ENCODE measurements around the gene BMPR2. TPM values are rescaled to one million over a fixed set of nuclear protein-coding genes. Genes with fewer than 3 reads are reported as not detected.

Gene BMPR2
- total RNA-seq, 4 donors from 2014 or later, result 54.8 to 76.7 (median 67.7) TPM

DNA sequence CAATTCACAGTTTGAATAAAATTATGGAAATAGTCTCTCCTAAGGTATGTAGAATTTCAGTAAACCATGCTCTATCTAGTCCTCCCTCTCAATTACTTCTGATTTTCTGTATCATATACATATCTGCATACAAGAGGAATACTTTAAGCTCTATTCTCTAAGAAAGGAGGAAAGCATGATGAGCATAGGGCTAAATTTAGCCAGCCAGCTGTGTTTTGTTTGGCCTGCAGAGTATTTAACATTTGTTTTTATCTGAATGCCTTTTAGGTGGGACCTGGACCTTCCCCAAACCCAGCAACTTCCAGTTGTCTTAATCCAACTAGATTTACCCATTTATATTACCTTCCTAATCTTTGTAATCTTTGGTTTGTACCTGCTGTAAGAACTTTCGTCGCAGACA lies 216.4 kb downstream of the BMPR2 start:
- Histone ChIP-seq H3K27me3 (no peaks in the 10 kb centered on the region), H3K27ac (replicated peaks in 1 of 4) (no peak overlapping the region), H3K36me3 (no peaks in the 10 kb centered on the region), H3K4me3 (no peak overlapping the region), H3K4me1 (peaks cover 8 to 10% (median 10%) of the 10 kb centered on the region in 4 donors), H3K9me3 (no peaks in the 10 kb centered on the region)
- DNase-seq (ENCODE audit: extremely low spot score), result no peak
- TF ChIP-seq POLR2A (IDR thresholded peaks at IDR 0.05; ENCODE audit: low read depth) (no peak), EP300 (IDR thresholded peaks at IDR 0.05) (no peak), POLR2AphosphoS5 (IDR thresholded peaks at IDR 0.05) (no peak)
- TF ChIP-seq, protein P1, sequence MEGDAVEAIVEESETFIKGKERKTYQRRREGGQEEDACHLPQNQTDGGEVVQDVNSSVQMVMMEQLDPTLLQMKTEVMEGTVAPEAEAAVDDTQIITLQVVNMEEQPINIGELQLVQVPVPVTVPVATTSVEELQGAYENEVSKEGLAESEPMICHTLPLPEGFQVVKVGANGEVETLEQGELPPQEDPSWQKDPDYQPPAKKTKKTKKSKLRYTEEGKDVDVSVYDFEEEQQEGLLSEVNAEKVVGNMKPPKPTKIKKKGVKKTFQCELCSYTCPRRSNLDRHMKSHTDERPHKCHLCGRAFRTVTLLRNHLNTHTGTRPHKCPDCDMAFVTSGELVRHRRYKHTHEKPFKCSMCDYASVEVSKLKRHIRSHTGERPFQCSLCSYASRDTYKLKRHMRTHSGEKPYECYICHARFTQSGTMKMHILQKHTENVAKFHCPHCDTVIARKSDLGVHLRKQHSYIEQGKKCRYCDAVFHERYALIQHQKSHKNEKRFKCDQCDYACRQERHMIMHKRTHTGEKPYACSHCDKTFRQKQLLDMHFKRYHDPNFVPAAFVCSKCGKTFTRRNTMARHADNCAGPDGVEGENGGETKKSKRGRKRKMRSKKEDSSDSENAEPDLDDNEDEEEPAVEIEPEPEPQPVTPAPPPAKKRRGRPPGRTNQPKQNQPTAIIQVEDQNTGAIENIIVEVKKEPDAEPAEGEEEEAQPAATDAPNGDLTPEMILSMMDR (IDR thresholded peaks at IDR 0.05), result no peak
- intact Hi-C loops (cut with DNase I), result no loop called here
- WGBS, result 76% methylated on average over 2 of the region's 2 CpGs

GRCh38 chr2:202599105-202599504 lies 223.0 kb downstream of the BMPR2 start:
- no peak for TF ChIP-seq POLR2AphosphoS5 (IDR thresholded peaks at IDR 0.05)
- TF ChIP-seq EP300 (IDR thresholded peaks at IDR 0.05), result no peak
- no peak for TF ChIP-seq POLR2A (IDR thresholded peaks at IDR 0.05; ENCODE audit: low read depth)
- TF ChIP-seq, protein P1 (IDR thresholded peaks at IDR 0.05), result no peak
- Histone ChIP-seq H3K36me3 (no peaks in the 10 kb centered on the region), H3K4me3 (no peak overlapping the region), H3K9me3 (no peaks in the 10 kb centered on the region), H3K27me3 (no peaks in the 10 kb centered on the region), H3K27ac (replicated peaks in 1 of 4) (no peak overlapping the region), H3K4me1 (no peaks in the 10 kb centered on the region)
- 97% methylated on average over 2 of the region's 2 CpGs for WGBS
- DNase-seq (ENCODE audit: extremely low spot score), result no peak
- intact Hi-C loops (cut with DNase I), result no loop called here

DNA sequence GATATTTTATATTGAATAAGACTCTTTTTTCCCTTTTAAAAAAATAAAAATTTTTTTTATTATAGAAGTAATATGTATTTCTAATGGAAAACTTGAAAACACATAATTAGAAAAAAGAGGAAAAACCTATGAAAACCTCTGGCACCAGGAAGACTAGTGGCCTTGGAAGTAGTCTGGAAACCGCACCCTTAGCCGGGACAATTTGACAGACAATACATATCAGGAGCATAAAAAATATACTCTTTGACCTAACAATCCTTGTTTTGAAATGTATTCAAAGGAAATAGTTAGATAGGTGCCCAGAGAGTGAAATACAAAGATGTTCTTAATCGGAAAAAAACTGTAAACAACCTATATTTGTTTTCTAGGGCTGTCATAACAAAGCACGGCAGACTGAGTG lies 223.8 kb downstream of the BMPR2 start:
- 69% methylated on average over 4 of the region's 4 CpGs for WGBS
- Histone ChIP-seq H3K27me3 (no peaks in the 10 kb centered on the region), H3K36me3 (no peaks in the 10 kb centered on the region), H3K4me1 (no peaks in the 10 kb centered on the region), H3K4me3 (no peak overlapping the region), H3K9me3 (no peaks in the 10 kb centered on the region), H3K27ac (replicated peaks in 1 of 4) (no peak overlapping the region)
- no peak for DNase-seq (ENCODE audit: extremely low spot score)
- intact Hi-C loops (cut with DNase I), result no loop called here
- TF ChIP-seq, protein P1 (IDR thresholded peaks at IDR 0.05), result no peak
- no peak for TF ChIP-seq EP300 (IDR thresholded peaks at IDR 0.05)
- TF ChIP-seq POLR2AphosphoS5 (IDR thresholded peaks at IDR 0.05), result no peak
- TF ChIP-seq POLR2A (IDR thresholded peaks at IDR 0.05; ENCODE audit: low read depth), result no peak

GRCh38 chr2:202604699-202605098 lies 228.6 kb downstream of the BMPR2 start:
- no peaks in the 10 kb centered on the region for H3K27me3 ChIP-seq
- no peaks in the 10 kb centered on the region for H3K36me3 ChIP-seq
- H3K9me3 ChIP-seq, result no peaks in the 10 kb centered on the region
- H3K27ac ChIP-seq (replicated peaks in 1 of 4), result no peak overlapping the region
- DNase-seq (ENCODE audit: extremely low spot score), result no peak
- TF ChIP-seq, protein P1 (IDR thresholded peaks at IDR 0.05), result no peak
- TF ChIP-seq POLR2AphosphoS5 (IDR thresholded peaks at IDR 0.05) (no peak), EP300 (IDR thresholded peaks at IDR 0.05) (no peak), POLR2A (IDR thresholded peaks at IDR 0.05; ENCODE audit: low read depth) (no peak)
- intact Hi-C loops (cut with DNase I), result no loop called here
- H3K4me1 ChIP-seq, result no peaks in the 10 kb centered on the region
- no peak overlapping the region for H3K4me3 ChIP-seq
- WGBS, result 78% methylated on average over 4 of the region's 4 CpGs

- TF ChIP-seq POLR2A (IDR thresholded peaks at IDR 0.05; ENCODE audit: low read depth) (no peak), POLR2AphosphoS5 (IDR thresholded peaks at IDR 0.05) (no peak), EP300 (IDR thresholded peaks at IDR 0.05) (no peak)
- TF ChIP-seq, protein P1 (IDR thresholded peaks at IDR 0.05), result no peak
- no peaks in the 10 kb centered on the region for H3K9me3 ChIP-seq
- H3K4me3 ChIP-seq, result no peak overlapping the region
- no peaks in the 10 kb centered on the region for H3K27me3 ChIP-seq
- H3K36me3 ChIP-seq, result no peaks in the 10 kb centered on the region
- H3K4me1 ChIP-seq, result no peaks in the 10 kb centered on the region
- DNase-seq (ENCODE audit: extremely low spot score), result no peak
- intact Hi-C loops (cut with DNase I), result no loop called here
- H3K27ac ChIP-seq (replicated peaks in 1 of 4), result no peak overlapping the region
- 98% methylated on average over 1 of the region's 1 CpG for WGBS
These were observed 229.0 kb downstream of the BMPR2 start for GRCh38 chr2:202605174-202605573.

Measured in esophagus muscularis mucosa (tissue), 4 donors.